Measurements from ENCODE around the gene EIF2A. TPM values are rescaled to one million over a fixed set of nuclear protein-coding genes. Genes with fewer than 3 reads are reported as not detected.
"Not testable (repeated sequence)": the region's sequence is repeated elsewhere in the genome, so short reads cannot be mapped to it uniquely, and the experiment has no call there.

EIF2A gene
- total RNA-seq, 2 donors from 2014 or later = 86.7 to 112 TPM

DNA sequence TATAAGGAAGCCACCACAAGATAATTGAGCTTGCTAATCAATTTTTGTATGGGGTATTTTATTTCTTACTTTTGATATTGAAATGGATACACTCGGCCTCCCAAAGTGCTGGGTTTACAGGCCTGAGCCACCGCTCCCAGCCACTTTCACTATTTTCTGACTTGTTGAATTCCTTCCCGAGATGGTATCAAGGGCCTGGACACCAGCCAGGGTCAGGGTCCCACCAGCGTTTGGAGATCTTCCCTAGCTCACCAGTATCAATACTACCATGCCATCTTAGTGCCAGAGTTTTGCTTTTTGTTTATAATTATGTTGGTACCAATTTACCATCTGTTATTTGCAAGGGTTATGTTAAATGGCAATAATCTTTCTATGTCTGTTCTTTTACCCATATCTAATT, 51.1 kb downstream of the EIF2A start:
- Histone ChIP-seq H3K27me3 (no peaks in the 10 kb centered on the region), H3K9me3 (no peaks in the 10 kb centered on the region), H3K4me3 (no peak overlapping the region), H3K27ac (no peak overlapping the region), H3K4me1 (peaks cover 0 to 19% of the 10 kb centered on the region in 2 donors), H3K36me3 (no peaks in the 10 kb centered on the region)
- TF ChIP-seq, protein P1, sequence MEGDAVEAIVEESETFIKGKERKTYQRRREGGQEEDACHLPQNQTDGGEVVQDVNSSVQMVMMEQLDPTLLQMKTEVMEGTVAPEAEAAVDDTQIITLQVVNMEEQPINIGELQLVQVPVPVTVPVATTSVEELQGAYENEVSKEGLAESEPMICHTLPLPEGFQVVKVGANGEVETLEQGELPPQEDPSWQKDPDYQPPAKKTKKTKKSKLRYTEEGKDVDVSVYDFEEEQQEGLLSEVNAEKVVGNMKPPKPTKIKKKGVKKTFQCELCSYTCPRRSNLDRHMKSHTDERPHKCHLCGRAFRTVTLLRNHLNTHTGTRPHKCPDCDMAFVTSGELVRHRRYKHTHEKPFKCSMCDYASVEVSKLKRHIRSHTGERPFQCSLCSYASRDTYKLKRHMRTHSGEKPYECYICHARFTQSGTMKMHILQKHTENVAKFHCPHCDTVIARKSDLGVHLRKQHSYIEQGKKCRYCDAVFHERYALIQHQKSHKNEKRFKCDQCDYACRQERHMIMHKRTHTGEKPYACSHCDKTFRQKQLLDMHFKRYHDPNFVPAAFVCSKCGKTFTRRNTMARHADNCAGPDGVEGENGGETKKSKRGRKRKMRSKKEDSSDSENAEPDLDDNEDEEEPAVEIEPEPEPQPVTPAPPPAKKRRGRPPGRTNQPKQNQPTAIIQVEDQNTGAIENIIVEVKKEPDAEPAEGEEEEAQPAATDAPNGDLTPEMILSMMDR (IDR thresholded peaks at IDR 0.05) = no peak
- no peak for DNase-seq (ENCODE audit: low spot score)

DNA sequence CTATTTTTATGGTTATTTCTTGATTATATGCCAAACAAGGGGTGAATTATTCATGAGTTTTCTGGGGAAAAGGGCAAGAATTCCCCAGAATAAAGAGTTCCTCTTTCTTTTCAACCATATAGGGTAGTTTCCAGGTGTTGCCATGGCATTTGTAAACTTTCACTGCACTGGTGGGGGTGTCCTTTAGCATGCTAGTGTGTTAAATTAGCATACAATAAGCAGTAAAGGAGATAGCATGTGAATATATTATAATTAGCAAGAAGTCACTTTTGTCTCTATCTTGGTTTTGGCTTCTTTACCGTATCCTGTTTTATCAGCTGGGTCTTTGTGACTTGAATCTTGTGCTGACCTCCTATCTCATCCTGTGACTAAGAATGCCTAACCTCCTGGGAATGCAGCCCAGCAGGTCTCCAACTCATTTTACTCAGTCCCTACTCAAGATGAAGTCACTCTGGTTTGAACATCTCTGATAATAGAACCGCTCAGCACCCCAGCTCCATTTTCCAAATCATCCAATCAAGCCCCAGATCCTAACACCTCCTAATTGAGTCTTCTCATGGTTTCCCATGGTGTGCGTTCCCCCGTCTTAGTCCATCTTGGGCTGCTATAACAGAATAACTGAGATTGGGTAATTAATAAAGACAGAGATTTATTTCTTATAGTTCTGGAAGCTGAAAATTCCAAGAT, 53.2 kb downstream of the EIF2A start:
- Histone ChIP-seq H3K27me3 (no peaks in the 10 kb centered on the region), H3K9me3 (no peaks in the 10 kb centered on the region), H3K4me3 (no peak overlapping the region), H3K27ac (peak overlapping the region; percentile 0 to 50), H3K36me3 (no peaks in the 10 kb centered on the region), H3K4me1 (peaks cover 0 to 26% of the 10 kb centered on the region in 2 donors)
- TF ChIP-seq, protein P1 (IDR thresholded peaks at IDR 0.05) = no peak
- DNase-seq (ENCODE audit: low spot score) = no peak

DNA sequence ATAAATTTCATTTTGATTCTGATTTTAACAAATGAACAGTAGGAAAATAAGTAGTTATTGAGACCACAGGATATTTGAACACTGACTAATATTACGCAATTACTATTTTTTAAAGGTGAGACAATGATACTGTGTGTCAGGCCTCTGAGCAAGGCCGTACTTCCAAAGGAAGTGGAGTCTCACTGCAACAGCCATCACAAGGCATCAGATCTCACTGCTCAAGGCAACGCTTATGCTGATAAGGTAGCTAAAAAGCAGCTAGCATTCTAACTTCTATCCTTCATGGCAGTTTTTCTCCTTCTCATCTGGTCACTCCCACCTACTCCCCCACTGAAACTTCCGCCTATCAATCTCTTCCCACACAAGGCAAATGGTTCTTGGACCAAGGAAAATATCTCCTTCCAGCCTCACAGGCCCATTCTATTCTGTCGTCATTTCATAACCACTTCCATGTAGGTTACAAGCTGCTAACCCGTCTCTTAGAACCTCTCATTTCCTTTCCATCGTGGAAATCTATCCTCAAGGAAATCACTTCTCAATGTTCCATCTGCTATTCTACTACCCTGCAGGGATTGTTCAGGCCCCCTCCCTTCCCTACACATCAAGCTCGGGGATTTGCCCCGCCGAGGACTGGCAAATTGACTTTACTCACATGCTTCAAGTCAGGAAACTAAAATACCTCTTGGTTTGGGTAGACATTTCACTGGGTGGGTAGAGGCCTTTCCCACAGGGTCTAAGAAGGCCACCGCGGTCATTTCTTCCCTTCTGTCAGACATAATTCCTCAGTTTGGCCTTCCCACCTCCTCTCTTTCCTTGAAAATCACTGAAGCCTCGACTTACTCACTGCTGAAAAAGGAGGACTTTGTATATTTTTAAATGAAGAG, 54.3 kb downstream of the EIF2A start:
- peak overlapping the region; percentile 0 to 22 for H3K27ac ChIP-seq
- H3K36me3 ChIP-seq; H3K27me3 ChIP-seq; H3K9me3 ChIP-seq; DNase-seq (ENCODE audit: low spot score); H3K4me3 ChIP-seq: not testable (repeated sequence)
- H3K4me1 ChIP-seq = peaks cover 0 to 38% of the 10 kb centered on the region in 2 donors

DNA sequence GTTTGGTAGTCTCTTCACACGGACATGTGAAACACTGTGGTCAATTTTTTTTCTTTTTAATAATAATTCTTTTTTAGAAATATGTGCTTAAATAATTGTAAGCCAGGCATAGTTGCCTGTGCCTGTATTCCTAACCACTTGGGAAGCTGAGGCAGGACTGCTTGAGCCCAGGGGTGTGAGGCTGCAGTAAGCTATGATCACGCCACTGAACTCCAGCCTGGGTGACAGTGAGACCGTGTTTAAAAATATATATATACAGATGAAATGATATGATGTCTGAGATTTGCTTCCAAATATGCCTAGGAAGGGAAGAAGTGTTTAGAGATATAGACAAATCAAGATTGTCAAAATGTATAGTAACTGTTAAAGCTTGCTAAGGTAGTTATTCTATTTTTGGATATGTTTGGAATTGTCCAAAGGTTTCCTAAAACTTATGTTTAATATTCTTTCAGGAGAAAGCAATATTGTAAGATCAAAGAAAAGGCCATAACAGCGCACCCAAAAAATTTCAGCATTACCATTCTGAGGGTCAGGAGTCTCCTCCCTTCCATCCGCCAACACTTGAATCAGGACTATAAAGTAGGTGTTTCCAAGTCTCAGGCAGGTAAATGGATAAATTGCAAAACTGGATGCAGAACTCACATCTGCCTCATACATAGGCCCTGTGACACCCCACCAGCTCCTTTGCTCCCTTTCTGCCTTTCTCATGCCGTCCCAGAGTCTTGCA, 56.0 kb downstream of the EIF2A start:
- no peak for DNase-seq (ENCODE audit: low spot score)
- Histone ChIP-seq H3K36me3 (no peaks in the 10 kb centered on the region), H3K27me3 (no peaks in the 10 kb centered on the region), H3K4me3 (peak overlapping the region; percentile 71 to 78), H3K9me3 (no peaks in the 10 kb centered on the region), H3K27ac (peak overlapping the region; percentile 96 to 98), H3K4me1 (peaks cover 0 to 55% of the 10 kb centered on the region in 2 donors)
- TF ChIP-seq, protein P1 (IDR thresholded peaks at IDR 0.05) = no peak

DNA sequence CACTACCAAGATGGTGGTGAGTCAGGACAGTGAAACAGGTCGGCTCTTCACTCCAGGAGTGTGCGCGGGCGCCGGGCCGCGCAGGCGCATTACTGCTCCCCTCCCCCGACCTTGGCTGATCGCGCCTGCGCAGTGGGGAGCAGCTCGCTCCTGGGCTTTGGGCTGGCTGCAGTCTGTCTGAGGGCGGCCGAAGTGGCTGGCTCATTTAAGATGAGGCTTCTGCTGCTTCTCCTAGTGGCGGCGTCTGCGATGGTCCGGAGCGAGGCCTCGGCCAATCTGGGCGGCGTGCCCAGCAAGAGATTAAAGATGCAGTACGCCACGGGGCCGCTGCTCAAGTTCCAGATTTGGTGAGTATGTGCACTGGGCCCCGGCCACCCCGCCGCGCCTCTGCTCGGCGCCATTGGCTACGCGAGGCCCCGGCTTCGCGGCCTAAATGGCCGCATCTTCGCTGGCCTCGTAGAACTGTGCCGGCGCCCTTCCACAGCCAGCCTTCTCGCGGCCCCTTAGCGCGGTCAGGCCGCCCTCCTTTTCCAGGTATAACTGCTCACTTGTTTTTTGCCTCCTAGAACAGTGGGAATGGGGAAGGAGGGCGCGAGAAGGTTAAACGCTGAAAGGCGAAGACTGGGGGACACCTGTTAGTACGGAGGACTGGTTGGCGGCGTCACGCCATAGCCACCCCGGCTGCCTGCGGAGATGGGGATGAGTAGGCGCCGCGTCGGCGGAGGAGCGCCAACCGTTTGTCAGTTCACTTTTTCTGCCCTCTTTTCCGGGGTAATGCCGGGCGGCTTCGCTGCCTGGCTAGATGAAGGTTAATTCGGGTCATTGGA, 56.8 kb downstream of the EIF2A start, which contains the start of gene SELENOT:
Gene SELENOT (plus strand): TSS at position 169 of the 827 bp plus-strand sequence. CDS start 42 bp downstream, at position 211.
- TF ChIP-seq, protein P1 (IDR thresholded peaks at IDR 0.05) = peak in 1 of 2 donors; percentile 23
- H3K27ac ChIP-seq = peak within 1 kb of the TSS; percentile 96 to 98
- DNase-seq (ENCODE audit: low spot score) = peak; percentile 94
- H3K4me1 ChIP-seq = peaks cover 0 to 57% of the 10 kb centered on the region in 2 donors
- H3K9me3 ChIP-seq = no peaks in the 10 kb centered on the region
- peak within 1 kb of the TSS; percentile 71 to 78 for H3K4me3 ChIP-seq
- H3K27me3 ChIP-seq = no peaks in the 10 kb centered on the region
- H3K36me3 ChIP-seq = no peaks in the 10 kb centered on the region

Measured in right atrium auricular region (tissue), 2 donors.